ENCODE measurements around the gene ZNF512B. TPM values are rescaled to one million over a fixed set of nuclear protein-coding genes. Genes with fewer than 3 reads are reported as not detected.
A peak's percentile ranks its signal among the peaks of the same experiment; 100 is the strongest.
"Not testable (repeated sequence)": the region's sequence is repeated elsewhere in the genome, so short reads cannot be mapped to it uniquely, and the experiment has no call there.

ZNF512B gene
- total RNA-seq, 1 experiment from 2014 or later = 20.8 TPM

DNA sequence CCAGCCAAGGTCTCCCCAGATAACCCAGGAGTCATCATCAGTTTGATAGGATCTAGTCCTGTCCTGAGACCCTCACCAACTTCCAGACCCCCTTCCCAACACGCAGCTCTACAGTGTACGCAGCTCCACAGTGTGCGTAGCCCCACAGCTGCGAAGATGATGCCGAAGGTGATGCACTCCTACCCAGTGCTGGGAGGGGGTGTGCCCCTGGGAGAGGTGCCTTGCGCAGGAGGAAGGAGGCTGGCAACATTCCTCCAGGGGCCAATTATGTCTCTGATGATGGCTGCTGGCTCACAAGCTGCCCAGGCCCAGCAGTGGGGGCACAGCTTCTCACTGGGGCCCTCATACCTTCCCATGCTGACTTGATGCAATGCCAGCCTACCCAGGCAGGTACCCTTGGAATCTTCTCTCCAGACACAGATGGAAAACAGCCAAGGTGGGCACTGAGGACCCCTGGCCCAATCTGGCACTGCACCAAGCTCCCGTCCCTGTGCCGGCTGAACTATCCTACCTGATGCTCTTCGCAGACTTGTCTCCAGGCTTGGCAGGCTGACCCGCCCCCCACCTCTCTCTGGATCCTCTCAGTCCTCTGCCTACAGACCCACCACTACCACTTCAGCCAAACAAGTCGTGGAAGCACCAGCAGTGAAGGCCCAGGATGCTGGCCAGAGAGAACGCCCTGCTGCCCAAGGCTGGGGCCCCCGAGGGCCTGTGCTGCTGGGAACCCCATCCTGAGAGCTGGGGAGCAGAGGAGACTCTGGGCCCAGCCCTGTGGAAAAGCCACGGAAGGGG lies 1.4 kb downstream of the ZNF512B start:
- H3K4me3 ChIP-seq = peak overlapping the region; percentile 71
- DNase-seq = no peak
- H3K36me3 ChIP-seq = peaks cover 41% of the 10 kb centered on the region
- no peaks in the 10 kb centered on the region for H3K27me3 ChIP-seq
- H3K9me3 ChIP-seq = no peaks in the 10 kb centered on the region

GRCh38 chr20:63967330-63968135 lies 2.2 kb downstream of the ZNF512B start:
- Histone ChIP-seq H3K4me3 (no peak overlapping the region), H3K36me3 (peaks cover 49% of the 10 kb centered on the region), H3K27me3 (no peaks in the 10 kb centered on the region), H3K9me3 (no peaks in the 10 kb centered on the region)
- DNase-seq = no peak

DNA sequence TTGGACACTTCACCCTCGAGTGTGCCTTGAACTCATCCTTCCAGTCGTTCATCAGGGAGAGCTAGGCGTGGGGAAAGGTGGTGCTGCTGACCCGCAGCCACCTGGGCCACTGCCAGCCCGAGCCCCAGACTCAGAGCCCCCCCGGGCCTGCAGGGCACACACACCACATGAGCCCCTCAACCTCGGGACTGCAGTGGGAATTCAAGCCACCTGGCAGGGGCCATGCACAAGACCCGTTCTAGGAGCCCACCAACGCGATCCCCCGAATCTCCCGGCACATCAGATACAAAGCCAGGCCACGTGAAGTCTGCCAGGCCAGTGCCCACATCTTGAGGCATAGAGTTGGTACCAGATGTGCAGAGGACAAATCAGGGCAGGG lies 2.8 kb downstream of the ZNF512B start:
- no peaks in the 10 kb centered on the region for H3K9me3 ChIP-seq
- H3K36me3 ChIP-seq = peaks cover 55% of the 10 kb centered on the region
- DNase-seq = no peak
- no peak overlapping the region for H3K4me3 ChIP-seq
- no peaks in the 10 kb centered on the region for H3K27me3 ChIP-seq

DNA sequence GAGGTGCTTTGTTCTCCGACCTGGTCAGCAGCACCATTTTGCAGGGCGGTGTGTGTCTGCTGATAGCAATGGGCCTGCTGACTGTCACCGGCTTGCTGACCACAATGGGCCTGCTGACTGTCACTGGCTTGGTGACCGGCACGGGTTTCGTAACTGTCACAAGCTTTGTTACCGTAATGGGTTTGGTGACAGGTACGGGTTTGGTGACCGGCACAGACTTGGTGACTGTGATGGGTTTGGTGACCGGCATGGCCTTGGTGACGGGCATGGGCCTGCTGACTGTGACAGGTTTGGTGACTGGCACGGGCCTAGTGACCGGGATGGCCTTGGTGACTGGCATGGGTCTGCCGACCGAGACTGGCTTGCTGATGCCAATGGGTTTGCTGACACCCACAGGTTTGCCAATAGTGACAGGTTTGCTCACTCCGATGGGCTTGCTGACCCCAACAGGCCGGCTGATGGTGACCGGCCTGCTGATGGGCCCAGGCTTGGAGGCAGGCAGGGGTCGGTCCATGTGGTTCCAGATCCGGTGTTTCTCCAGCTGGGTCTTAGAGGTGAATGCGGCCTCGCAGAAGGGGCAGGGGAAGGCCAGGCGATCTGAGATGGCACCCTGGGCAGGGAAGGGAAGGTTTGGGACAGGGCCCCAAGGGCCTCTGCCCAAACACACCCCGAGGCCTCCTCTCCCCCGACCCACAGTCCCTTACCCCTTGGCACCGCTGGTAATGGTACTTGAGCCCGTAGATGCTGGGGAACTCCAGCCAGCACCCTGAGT lies 3.4 kb downstream of the ZNF512B start:
- Histone ChIP-seq H3K4me3 (no peak overlapping the region), H3K9me3 (no peaks in the 10 kb centered on the region), H3K27me3 (no peaks in the 10 kb centered on the region), H3K36me3 (peaks cover 60% of the 10 kb centered on the region)
- no peak for DNase-seq

DNA sequence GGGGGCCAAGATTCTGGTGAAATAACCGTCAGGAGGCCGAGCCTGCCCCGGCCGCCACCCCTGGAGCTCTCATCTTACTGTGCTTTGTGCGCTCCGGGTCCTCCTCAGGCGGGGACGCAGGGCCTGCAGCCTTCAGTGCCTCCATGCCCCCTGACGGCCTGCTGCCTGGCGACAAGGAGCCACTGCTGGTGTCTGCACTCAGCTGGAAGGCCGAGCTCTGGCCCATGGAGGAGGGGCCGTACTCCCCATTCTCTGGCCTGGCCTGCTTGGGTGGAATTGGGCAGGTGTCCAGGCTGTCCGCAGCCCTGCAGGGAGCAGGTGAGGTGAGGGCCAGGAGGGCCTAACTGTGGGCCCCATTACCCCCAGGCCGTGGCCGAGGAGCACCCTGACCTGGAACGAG lies 5.3 kb downstream of the ZNF512B start:
- Histone ChIP-seq H3K27me3 (no peaks in the 10 kb centered on the region), H3K36me3 (peaks cover 70% of the 10 kb centered on the region), H3K4me3 (no peak overlapping the region), H3K9me3 (no peaks in the 10 kb centered on the region)
- DNase-seq = no peak

- H3K27me3 ChIP-seq = no peaks in the 10 kb centered on the region
- H3K9me3 ChIP-seq = no peaks in the 10 kb centered on the region
- no peak overlapping the region for H3K4me3 ChIP-seq
- peaks cover 75% of the 10 kb centered on the region for H3K36me3 ChIP-seq
- DNase-seq = no peak
These were observed 5.9 kb downstream of the ZNF512B start for GRCh38 chr20:63963784-63964301.

- no peak overlapping the region for H3K4me3 ChIP-seq
- DNase-seq = no peak
- H3K9me3 ChIP-seq = no peaks in the 10 kb centered on the region
- H3K36me3 ChIP-seq = peaks cover 74% of the 10 kb centered on the region
- no peaks in the 10 kb centered on the region for H3K27me3 ChIP-seq
These were observed 6.4 kb downstream of the ZNF512B start for GRCh38 chr20:63963348-63963741.

GRCh38 chr20:63962426-63963347 lies 7.0 kb downstream of the ZNF512B start:
- H3K9me3 ChIP-seq = no peaks in the 10 kb centered on the region
- H3K4me3 ChIP-seq = no peak overlapping the region
- peaks cover 69% of the 10 kb centered on the region for H3K36me3 ChIP-seq
- H3K27me3 ChIP-seq = no peaks in the 10 kb centered on the region
- DNase-seq = no peak

DNA sequence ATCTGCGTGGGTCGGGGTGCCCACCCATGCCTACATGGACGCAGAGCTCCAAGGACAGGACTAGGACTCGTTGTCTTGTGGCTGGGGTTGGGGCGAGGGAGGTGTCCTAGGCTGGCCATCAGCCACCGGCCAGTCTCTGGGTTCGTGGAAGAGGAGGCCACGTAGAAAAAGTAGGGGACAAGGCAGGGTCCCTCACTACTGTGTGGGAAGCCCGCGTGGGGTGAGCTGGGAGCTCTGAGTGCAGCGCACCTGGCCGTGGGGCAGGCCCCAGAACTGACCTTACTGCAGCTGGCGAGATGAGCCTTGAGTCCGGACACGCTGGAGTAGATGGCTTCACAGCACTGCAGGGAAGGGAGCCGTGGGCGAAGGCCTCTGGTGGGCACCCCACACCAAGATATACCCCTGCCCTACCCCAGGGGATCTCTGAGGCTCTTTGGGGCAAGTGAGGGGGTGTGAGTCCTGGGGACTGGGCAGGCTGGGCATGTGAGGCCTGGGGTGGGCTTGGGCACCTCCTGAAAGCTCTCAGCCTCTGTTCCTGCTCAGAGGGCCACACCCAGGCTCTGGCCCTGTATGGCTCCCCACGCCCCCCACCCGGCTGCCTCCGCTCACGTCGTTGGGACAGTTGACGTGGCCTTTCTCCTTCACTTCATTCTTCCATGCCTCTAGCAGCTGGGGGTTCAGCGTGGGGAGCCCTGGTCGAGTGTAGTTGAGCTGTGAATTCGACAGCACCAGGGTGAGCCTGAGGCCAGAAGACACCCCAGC lies 7.9 kb downstream of the ZNF512B start:
- no peaks in the 10 kb centered on the region for H3K9me3 ChIP-seq
- DNase-seq = no peak
- peaks cover 61% of the 10 kb centered on the region for H3K36me3 ChIP-seq

DNA sequence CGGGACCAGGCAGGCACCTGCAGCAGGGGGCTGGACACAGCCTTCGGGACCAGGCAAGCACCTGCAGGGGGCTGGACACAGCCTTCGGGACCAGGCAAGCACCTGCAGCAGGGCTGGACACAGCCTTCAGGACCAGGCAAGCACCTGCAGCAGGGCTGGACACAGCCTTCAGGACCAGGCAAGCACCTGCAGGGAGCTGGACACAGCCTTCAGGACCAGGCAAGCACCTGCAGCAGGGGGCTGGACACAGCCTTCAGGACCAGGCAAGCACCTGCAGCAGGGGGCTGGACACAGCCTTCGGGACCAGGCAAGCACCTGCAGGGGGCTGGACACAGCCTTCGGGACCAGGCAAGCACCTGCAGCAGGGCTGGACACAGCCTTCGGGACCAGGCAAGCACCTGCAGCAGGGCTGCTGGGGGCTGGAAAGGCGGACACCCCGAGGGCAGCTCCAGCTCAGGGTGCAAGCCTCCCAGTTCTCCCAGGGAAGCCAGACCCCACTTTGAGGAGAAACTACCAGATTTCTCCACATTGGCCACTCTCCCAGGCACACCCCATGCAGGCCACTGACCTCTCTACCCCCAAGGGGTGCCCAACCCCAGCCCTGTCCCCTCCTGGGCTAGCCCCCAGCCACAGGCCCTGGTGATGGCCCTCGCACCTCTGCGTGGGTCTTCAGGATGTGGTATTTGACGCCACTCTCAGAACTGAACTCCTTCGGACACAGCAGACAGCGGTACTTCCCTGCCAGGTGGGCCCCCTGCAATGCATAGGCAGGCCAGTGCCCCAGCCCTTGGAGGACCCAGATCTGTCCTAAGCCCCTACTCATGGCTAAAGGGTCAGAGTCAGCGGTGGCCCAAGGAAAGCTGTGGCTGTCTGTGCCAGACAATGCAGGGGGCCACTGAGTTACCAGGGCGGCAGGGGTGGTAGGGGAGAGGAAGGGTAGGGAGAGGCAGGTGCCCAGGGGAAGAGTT lies 8.8 kb downstream of the ZNF512B start:
- not testable (repeated sequence) for DNase-seq, H3K27me3 ChIP-seq, H3K9me3 ChIP-seq, H3K4me3 ChIP-seq
- H3K36me3 ChIP-seq = peaks cover 54% of the 10 kb centered on the region

More for the DNA sequence above, 7.9 kb downstream of the ZNF512B start:
- H3K4me3 ChIP-seq = no peak overlapping the region
- no peaks in the 10 kb centered on the region for H3K27me3 ChIP-seq

DNA sequence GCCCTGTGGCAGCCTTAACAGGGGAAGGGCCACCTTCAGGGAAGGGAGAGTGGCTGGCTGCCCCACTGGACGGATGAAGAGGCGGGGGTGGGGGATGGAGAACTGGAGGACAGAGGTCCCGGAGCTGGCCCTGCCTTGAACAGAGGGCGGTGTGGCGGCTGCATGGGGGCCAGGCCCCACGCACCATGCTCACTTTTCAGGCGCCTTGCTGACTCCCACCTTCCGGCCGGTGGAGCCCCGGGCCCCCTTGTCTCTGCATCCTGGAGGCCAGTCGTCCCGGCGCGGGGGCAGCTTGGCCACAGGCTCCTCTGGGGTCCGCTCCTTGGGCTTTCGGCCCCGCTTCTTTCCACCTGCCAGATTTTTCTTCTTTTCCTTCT lies 10.0 kb downstream of the ZNF512B start:
- H3K4me3 ChIP-seq = no peak overlapping the region
- no peaks in the 10 kb centered on the region for H3K9me3 ChIP-seq
- H3K27me3 ChIP-seq = no peaks in the 10 kb centered on the region
- DNase-seq = no peak
- peaks cover 59% of the 10 kb centered on the region for H3K36me3 ChIP-seq

DNA sequence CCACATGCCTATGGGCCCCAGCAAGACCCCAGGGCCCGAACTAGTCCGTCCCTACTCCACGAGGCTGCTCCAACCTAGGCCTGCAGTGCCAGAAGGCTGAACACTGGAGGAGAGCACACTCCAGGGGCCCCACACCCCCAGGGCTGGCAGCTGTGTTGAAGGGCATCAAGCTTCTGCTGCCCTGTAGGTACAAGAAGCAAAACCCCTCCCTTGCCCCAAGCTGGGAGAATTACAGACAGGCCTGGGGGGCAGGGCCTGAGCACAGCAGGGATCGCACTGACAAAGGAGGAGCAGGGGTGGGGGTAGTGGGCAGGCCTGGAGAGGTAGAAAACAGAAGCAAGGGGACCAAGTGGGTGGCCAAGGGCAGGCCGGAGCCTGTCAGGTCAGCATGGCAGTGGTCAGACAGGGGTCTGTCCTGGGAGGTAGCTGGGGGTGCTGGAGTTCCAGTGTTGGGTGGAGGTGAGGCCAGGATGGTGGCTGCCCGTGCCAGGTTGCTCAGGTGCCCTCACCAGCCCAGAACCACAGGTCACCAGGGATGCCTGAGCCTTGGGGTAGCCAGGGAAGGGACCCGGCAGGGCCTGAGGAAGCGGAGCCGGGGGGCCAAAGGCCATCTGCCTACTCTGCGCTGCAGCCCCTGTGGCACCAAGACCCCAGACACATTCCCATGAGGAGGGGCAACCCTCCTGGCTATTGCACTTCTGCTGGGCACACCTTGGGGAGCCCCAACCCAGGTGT lies 10.6 kb downstream of the ZNF512B start:
- Histone ChIP-seq H3K36me3 (peaks cover 61% of the 10 kb centered on the region), H3K9me3 (no peaks in the 10 kb centered on the region)
- DNase-seq = no peak

DNA sequence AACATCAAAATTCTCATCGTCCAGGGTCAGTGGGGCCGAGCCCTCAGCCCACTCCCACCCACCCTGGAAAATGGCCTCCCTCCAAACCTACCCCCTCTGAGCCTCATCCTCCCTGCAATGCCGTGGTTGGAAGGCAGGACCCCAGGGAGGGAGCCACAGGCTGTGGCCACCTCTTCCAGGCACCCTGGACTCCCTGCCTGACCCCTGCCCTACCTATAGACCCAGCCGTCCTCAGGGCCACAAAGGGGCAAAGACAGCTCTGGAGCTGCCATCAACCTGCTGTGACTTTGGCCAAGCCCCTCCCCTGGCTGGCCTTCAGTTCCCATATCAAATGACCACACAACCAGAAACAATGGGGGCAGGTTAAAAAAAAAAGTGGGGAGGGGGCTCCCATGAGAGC lies 11.3 kb downstream of the ZNF512B start:
- no peaks in the 10 kb centered on the region for H3K9me3 ChIP-seq
- H3K36me3 ChIP-seq = peaks cover 57% of the 10 kb centered on the region
- DNase-seq = no peak
- H3K27me3 ChIP-seq = no peaks in the 10 kb centered on the region
- no peak overlapping the region for H3K4me3 ChIP-seq

More for the DNA sequence above, 10.6 kb downstream of the ZNF512B start:
- Histone ChIP-seq H3K27me3 (no peaks in the 10 kb centered on the region), H3K4me3 (no peak overlapping the region)

All from MG63 (cell line).